ENCODE data around the gene RGS3. TPM values are rescaled to one million over a fixed set of nuclear protein-coding genes. Genes with fewer than 3 reads are reported as not detected.

The RGS3 gene
- total RNA-seq, 1 donor from 2014 or later, result 36.7 TPM

- Mint-ChIP-seq H3K4me1 (peaks cover 17% of the 10 kb centered on the region), H3K27me3 (ENCODE audit: low read depth) (no peaks in the 10 kb centered on the region), H3K4me3 (no peak overlapping the region), H3K9me3 (no peaks in the 10 kb centered on the region), H3K36me3 (ENCODE audit: low read depth) (no peaks in the 10 kb centered on the region), H3K27ac (ENCODE audit: unreplicated experiment) (no peak overlapping the region)
- no peak for DNase-seq (ENCODE audit: low read depth, low spot score)
- no peak for TF ChIP-seq CTCF (conservative IDR thresholded peaks at IDR 0.05)
Measured at GRCh38 chr9:113495526-113495925, 32.0 kb downstream of the RGS3 start.

GRCh38 chr9:113497051-113497450 is 33.5 kb downstream of the RGS3 start:
- Mint-ChIP-seq H3K4me1 (peaks cover 31% of the 10 kb centered on the region), H3K9me3 (no peaks in the 10 kb centered on the region), H3K27me3 (ENCODE audit: low read depth) (no peaks in the 10 kb centered on the region), H3K36me3 (ENCODE audit: low read depth) (no peaks in the 10 kb centered on the region), H3K27ac (ENCODE audit: unreplicated experiment) (peak overlapping the region; percentile 75), H3K4me3 (no peak overlapping the region)
- DNase-seq (ENCODE audit: low read depth, low spot score), result no peak
- TF ChIP-seq CTCF (conservative IDR thresholded peaks at IDR 0.05), result no peak

- Mint-ChIP-seq H3K4me1 (peaks cover 36% of the 10 kb centered on the region), H3K27me3 (ENCODE audit: low read depth) (no peaks in the 10 kb centered on the region), H3K36me3 (ENCODE audit: low read depth) (no peaks in the 10 kb centered on the region), H3K27ac (ENCODE audit: unreplicated experiment) (no peak overlapping the region), H3K9me3 (no peaks in the 10 kb centered on the region), H3K4me3 (no peak overlapping the region)
- TF ChIP-seq CTCF (conservative IDR thresholded peaks at IDR 0.05), result no peak
- no peak for DNase-seq (ENCODE audit: low read depth, low spot score)
Measured at GRCh38 chr9:113499153-113499875, 35.8 kb downstream of the RGS3 start.

- Mint-ChIP-seq H3K27me3 (ENCODE audit: low read depth) (no peaks in the 10 kb centered on the region), H3K4me3 (no peak overlapping the region), H3K36me3 (ENCODE audit: low read depth) (no peaks in the 10 kb centered on the region), H3K27ac (ENCODE audit: unreplicated experiment) (no peak overlapping the region), H3K9me3 (no peaks in the 10 kb centered on the region), H3K4me1 (peaks cover 43% of the 10 kb centered on the region)
- no peak for DNase-seq (ENCODE audit: low read depth, low spot score)
- TF ChIP-seq CTCF (conservative IDR thresholded peaks at IDR 0.05), result no peak
Measured at GRCh38 chr9:113499876-113500497, 36.5 kb downstream of the RGS3 start.

GRCh38 chr9:113501129-113501686 is 37.7 kb downstream of the RGS3 start:
- Mint-ChIP-seq H3K9me3 (no peaks in the 10 kb centered on the region), H3K36me3 (ENCODE audit: low read depth) (no peaks in the 10 kb centered on the region), H3K27me3 (ENCODE audit: low read depth) (no peaks in the 10 kb centered on the region), H3K27ac (ENCODE audit: unreplicated experiment) (peak overlapping the region; percentile 94), H3K4me3 (peak overlapping the region; percentile 82), H3K4me1 (peaks cover 55% of the 10 kb centered on the region)
- TF ChIP-seq CTCF (conservative IDR thresholded peaks at IDR 0.05), result no peak
- no peak for DNase-seq (ENCODE audit: low read depth, low spot score)
